NB4 (cell line): ENCODE results near the gene ANXA9.

Experiments
- CTCF ChIP-seq: IDR thresholded peaks from one replicate; pipeline ENCODE4 v1.5.1; 2012; ENCODE audit warnings: low read depth, low read length
- MAX ChIP-seq: IDR thresholded peaks from 2 replicates; pipeline ENCODE4 v1.6.1; 2011; ENCODE audit warnings: low read depth, low read length
- MYC ChIP-seq: IDR thresholded peaks from 2 replicates; pipeline ENCODE4 v1.6.1; 2011; ENCODE audit warnings: low read depth, low read length
- POLR2A ChIP-seq: IDR thresholded peaks from 2 replicates; pipeline ENCODE4 v1.6.1; 2011; ENCODE audit warnings: mild to moderate bottlenecking; ENCODE audit not compliant: insufficient read length; ENCODE audit errors: extremely low read depth

GRCh38 chr1:150964164-150964489 is 18.0 kb upstream of the ANXA9 start:
- TF ChIP-seq CTCF (no peak), POLR2A (no peak), MAX (no peak), MYC (no peak)
